ENCODE results near the gene PLN. TPM values are rescaled to one million over a fixed set of nuclear protein-coding genes. Genes with fewer than 3 reads are reported as not detected.

PLN gene
- polyA plus RNA-seq, 3 donors = 0.28 TPM; not detected in 2

DNA sequence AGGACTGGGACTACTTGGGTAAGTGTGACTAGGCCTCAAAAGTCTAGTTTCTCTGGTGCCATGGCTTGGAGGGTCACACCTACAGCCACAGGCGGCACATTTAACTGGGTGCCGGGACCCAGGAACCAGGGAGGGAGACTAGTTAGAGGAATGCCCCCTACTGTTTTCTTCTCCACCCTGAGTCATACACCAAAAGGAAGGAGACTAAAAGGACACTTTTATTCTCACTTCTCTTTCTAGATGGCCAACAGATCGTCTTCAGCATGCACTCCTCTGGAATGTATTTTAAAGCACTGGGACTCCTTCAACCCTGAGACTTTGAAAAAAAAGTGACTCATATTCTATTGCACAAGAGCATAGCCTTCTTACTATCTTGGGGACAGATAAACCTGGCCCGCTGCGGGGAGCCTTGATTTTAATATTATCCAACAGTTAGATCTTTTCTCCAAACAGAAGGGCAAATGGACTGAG is 33.4 kb downstream of the PLN start:
- TF ChIP-seq, protein P1, sequence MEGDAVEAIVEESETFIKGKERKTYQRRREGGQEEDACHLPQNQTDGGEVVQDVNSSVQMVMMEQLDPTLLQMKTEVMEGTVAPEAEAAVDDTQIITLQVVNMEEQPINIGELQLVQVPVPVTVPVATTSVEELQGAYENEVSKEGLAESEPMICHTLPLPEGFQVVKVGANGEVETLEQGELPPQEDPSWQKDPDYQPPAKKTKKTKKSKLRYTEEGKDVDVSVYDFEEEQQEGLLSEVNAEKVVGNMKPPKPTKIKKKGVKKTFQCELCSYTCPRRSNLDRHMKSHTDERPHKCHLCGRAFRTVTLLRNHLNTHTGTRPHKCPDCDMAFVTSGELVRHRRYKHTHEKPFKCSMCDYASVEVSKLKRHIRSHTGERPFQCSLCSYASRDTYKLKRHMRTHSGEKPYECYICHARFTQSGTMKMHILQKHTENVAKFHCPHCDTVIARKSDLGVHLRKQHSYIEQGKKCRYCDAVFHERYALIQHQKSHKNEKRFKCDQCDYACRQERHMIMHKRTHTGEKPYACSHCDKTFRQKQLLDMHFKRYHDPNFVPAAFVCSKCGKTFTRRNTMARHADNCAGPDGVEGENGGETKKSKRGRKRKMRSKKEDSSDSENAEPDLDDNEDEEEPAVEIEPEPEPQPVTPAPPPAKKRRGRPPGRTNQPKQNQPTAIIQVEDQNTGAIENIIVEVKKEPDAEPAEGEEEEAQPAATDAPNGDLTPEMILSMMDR (IDR thresholded peaks at IDR 0.05) = no peak
- Histone ChIP-seq H3K27me3 (ENCODE audit: control insufficient read depth in 2 of 2, insufficient read depth in 2 of 2, low read length in 2 of 2) (no peaks in the 10 kb centered on the region), H3K79me2 (ENCODE audit: insufficient read depth, low read length) (peaks cover 44% of the 10 kb centered on the region), H3K9ac (ENCODE audit: insufficient read depth, low read length, poor library complexity, severe bottlenecking) (no peak overlapping the region), H3K4me3 (replicated peaks in 1 of 3; ENCODE audit: low read depth in 2 of 3, low read length in 3 of 3) (no peak overlapping the region), H4K20me1 (ENCODE audit: insufficient read depth, low read length) (peaks cover 82% of the 10 kb centered on the region), H3K36me3 (replicated peaks in 1 of 2; ENCODE audit: control insufficient read depth in 1 of 2, insufficient read depth in 2 of 2, low read length in 2 of 2) (peaks cover 0 to 12% of the 10 kb centered on the region in 2 donors), H3K4me2 (replicated peaks; ENCODE audit: extremely low read depth, low read length, poor library complexity, severe bottlenecking) (peak overlapping the region; percentile 22), H3K9me3 (replicated peaks in 1 of 2; ENCODE audit: control insufficient read depth in 1 of 2, insufficient read depth in 1 of 2, low read length in 2 of 2) (peaks cover 26 to 36% of the 10 kb centered on the region in 2 donors), H3K4me1 (ENCODE audit: control insufficient read depth in 1 of 2, insufficient read depth in 2 of 2, low read length in 2 of 2) (peaks cover 28 to 33% of the 10 kb centered on the region in 2 donors), H3K27ac (ENCODE audit: low read depth in 1 of 2, low read length in 2 of 2) (peak overlapping the region; percentile 47 to 82), H2AFZ (ENCODE audit: insufficient read depth, low read depth, low read length, poor library complexity, severe bottlenecking) (no peak overlapping the region)
- no peaks in the 10 kb centered on the region for H3K27me3 Mint-ChIP-seq (ENCODE audit: low read depth in 3 of 3)
- H3K4me3 Mint-ChIP-seq = peak overlapping the region in 1 of 2 donors; percentile 62
- peak overlapping the region; percentile 79 to 94 (median 91) for H3K27ac Mint-ChIP-seq
- H3K36me3 Mint-ChIP-seq = peaks cover 18 to 27% of the 10 kb centered on the region in 2 donors
- peaks cover 34% of the 10 kb centered on the region for H3K4me1 Mint-ChIP-seq
- H3K9me3 Mint-ChIP-seq = peaks cover 16 to 39% (median 28%) of the 10 kb centered on the region in 7 donors
- intact Hi-C loops (cut with micrococcal nuclease) = loop anchor here in 1 of 2 donors (10.0 kb wide), 1 partner anchor 1137 kb away; no protein-coding TSS in a partner anchor
- 0% methylated on average over 2 of the region's 5 CpGs for WGBS (ENCODE audit: insufficient coverage)
- DNase-seq = peak; percentile 76 to 90 (median 85)

DNA sequence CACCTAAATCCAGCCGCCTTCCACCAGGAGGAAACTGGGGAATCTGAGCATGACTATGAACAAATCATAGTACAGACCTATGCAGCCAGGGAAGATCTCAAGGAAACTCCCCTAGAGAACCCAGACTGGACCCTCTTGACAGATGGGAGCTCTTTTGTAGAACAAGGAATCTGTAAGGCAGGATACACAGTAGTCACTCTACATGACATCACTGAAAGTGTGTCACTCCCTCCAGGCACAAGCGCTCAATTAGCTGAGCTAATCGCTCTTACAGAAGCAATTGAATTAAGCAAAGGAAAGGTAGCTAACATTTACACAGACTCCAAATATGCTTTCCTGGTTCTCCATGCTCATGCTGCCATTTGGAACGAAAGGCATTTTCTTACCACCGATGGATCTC is 36.8 kb downstream of the PLN start:
- Histone ChIP-seq H3K4me2 (replicated peaks; ENCODE audit: extremely low read depth, low read length, poor library complexity, severe bottlenecking) (no peak overlapping the region), H3K4me3 (replicated peaks in 1 of 3; ENCODE audit: low read depth in 2 of 3, low read length in 3 of 3) (no peak overlapping the region), H2AFZ (ENCODE audit: insufficient read depth, low read depth, low read length, poor library complexity, severe bottlenecking) (no peak overlapping the region), H3K79me2 (ENCODE audit: insufficient read depth, low read length) (peaks cover 46% of the 10 kb centered on the region), H3K36me3 (replicated peaks in 1 of 2; ENCODE audit: control insufficient read depth in 1 of 2, insufficient read depth in 2 of 2, low read length in 2 of 2) (no peaks in the 10 kb centered on the region), H3K9me3 (replicated peaks in 1 of 2; ENCODE audit: control insufficient read depth in 1 of 2, insufficient read depth in 1 of 2, low read length in 2 of 2) (peaks cover 3% of the 10 kb centered on the region in 2 donors), H4K20me1 (ENCODE audit: insufficient read depth, low read length) (peaks cover 100% of the 10 kb centered on the region), H3K27ac (ENCODE audit: low read depth in 1 of 2, low read length in 2 of 2) (no peak overlapping the region), H3K9ac (ENCODE audit: insufficient read depth, low read length, poor library complexity, severe bottlenecking) (no peak overlapping the region), H3K27me3 (ENCODE audit: control insufficient read depth in 2 of 2, insufficient read depth in 2 of 2, low read length in 2 of 2) (no peaks in the 10 kb centered on the region), H3K4me1 (ENCODE audit: control insufficient read depth in 1 of 2, insufficient read depth in 2 of 2, low read length in 2 of 2) (peaks cover 28% of the 10 kb centered on the region in 2 donors)
- Mint-ChIP-seq H3K27me3 (ENCODE audit: low read depth in 3 of 3) (peaks cover 0 to 2% (median 0%) of the 10 kb centered on the region in 3 donors), H3K4me3 (no peak overlapping the region), H3K9me3 (peaks cover 1 to 11% (median 6%) of the 10 kb centered on the region in 7 donors), H3K36me3 (peaks cover 11 to 12% of the 10 kb centered on the region in 2 donors), H3K27ac (peak overlapping the region in 1 of 7 donors; percentile 23), H3K4me1 (peaks cover 28% of the 10 kb centered on the region)
- DNase-seq = no peak
- intact Hi-C loops (cut with micrococcal nuclease) = loop anchor here in 1 of 2 donors (10.0 kb wide), 1 partner anchor 1140 kb away; no protein-coding TSS in a partner anchor
- WGBS (ENCODE audit: insufficient coverage) = 93% methylated on average over 3 of the region's 5 CpGs
- TF ChIP-seq, protein P1 (IDR thresholded peaks at IDR 0.05) = no peak

Data from CD14-positive monocyte (primary cell).